CD14-positive monocyte (primary cell): Measurements from ENCODE around the gene BACE1-AS. TPM values are rescaled to one million over a fixed set of nuclear protein-coding genes. Genes with fewer than 3 reads are reported as not detected.

Experiments used
- DNase-seq, 3 donors: peaks; one replicate each; pipeline ENCODE4 v3.0.0-alpha.2; 2011 to 2022
- H2AFZ ChIP-seq: 2 replicates; pipeline ENCODE4 v1.6.0; 2012; ENCODE audit warnings: mild to moderate bottlenecking, low read depth, low read length, inconsistent platforms; ENCODE audit not compliant: insufficient read depth, poor library complexity, severe bottlenecking
- H3K27ac ChIP-seq, 2 donors: 1 replicate in 1 of 2; 2 replicates in 1 of 2; pipeline ENCODE4 v1.5.1; 2012 to 2013; ENCODE audit warnings: low read length in 2 of 2, control low read depth in 1 of 2, inconsistent platforms in 1 of 2, low read depth in 1 of 2, mild to moderate bottlenecking in 1 of 2
- H3K27me3 ChIP-seq, 2 donors: one replicate each; pipeline versions ENCODE4 v1.6.0 to v1.6.1; 2011 to 2013; ENCODE audit warnings: low read length in 2 of 2; ENCODE audit not compliant: control insufficient read depth in 2 of 2, insufficient read depth in 2 of 2
- H3K36me3 ChIP-seq, 2 donors: replicated peaks in 1 of 2; 1 replicate in 1 of 2; 2 replicates in 1 of 2; pipeline versions ENCODE4 v1.5.1 to v1.6.1; 2012 to 2013; ENCODE audit warnings: low read length in 2 of 2, control low read depth in 1 of 2, inconsistent platforms in 1 of 2, mild to moderate bottlenecking in 1 of 2; ENCODE audit not compliant: insufficient read depth in 2 of 2, control insufficient read depth in 1 of 2
- H3K4me1 ChIP-seq, 2 donors: 1 replicate in 1 of 2; 2 replicates in 1 of 2; pipeline versions ENCODE4 v1.5.1 to v1.6.1; 2012 to 2013; ENCODE audit warnings: low read length in 2 of 2, control low read depth in 1 of 2, inconsistent platforms in 1 of 2, mild to moderate bottlenecking in 1 of 2, moderate library complexity in 1 of 2; ENCODE audit not compliant: insufficient read depth in 2 of 2, control insufficient read depth in 1 of 2
- H3K4me2 ChIP-seq: replicated peaks from 2 replicates; pipeline ENCODE3; 2012; ENCODE audit warnings: low read length, moderate library complexity, mild to moderate bottlenecking; ENCODE audit not compliant: poor library complexity, severe bottlenecking; ENCODE audit errors: extremely low read depth
- H3K4me3 ChIP-seq, 3 experiments: fragments of 200-600 bp in 1 of 3; sonication (generic) in 1 of 3; replicated peaks in 1 of 3; 1 replicate in 2 of 3; 2 replicates in 1 of 3; pipeline ENCODE4 v1.5.1; 2011 to 2013; ENCODE audit warnings: low read length in 3 of 3, mild to moderate bottlenecking in 3 of 3, control low read depth in 2 of 3, low read depth in 2 of 3, inconsistent platforms in 1 of 3, moderate library complexity in 1 of 3
- H3K79me2 ChIP-seq: 2 replicates; pipeline ENCODE4 v1.6.0; 2012; ENCODE audit warnings: mild to moderate bottlenecking, control low read depth, inconsistent platforms, low read length, moderate library complexity; ENCODE audit not compliant: insufficient read depth
- H3K9ac ChIP-seq: 2 replicates; pipeline ENCODE4 v1.6.0; 2017; ENCODE audit warnings: low read length, mild to moderate bottlenecking; ENCODE audit not compliant: insufficient read depth, poor library complexity, severe bottlenecking
- H3K9me3 ChIP-seq, 2 donors: replicated peaks in 1 of 2; 1 replicate in 1 of 2; 2 replicates in 1 of 2; pipeline versions ENCODE4 v1.5.1 to v1.6.1; 2012 to 2013; ENCODE audit warnings: low read length in 2 of 2, control low read depth in 1 of 2; ENCODE audit not compliant: control insufficient read depth in 1 of 2, insufficient read depth in 1 of 2
- H4K20me1 ChIP-seq: 2 replicates; pipeline ENCODE4 v1.6.0; 2012; ENCODE audit warnings: mild to moderate bottlenecking, low read length, control low read depth, moderate library complexity; ENCODE audit not compliant: insufficient read depth
- H3K27ac Mint-ChIP-seq, 7 donors: one replicate each; pipeline ENCODE4 v1.8.0; 2020; ENCODE audit warnings: mild to moderate bottlenecking in 7 of 7, mixed read lengths in 7 of 7, moderate library complexity in 6 of 7, inconsistent platforms in 2 of 7
- H3K27me3 Mint-ChIP-seq, 3 donors: one replicate each; pipeline ENCODE4 v1.8.0; 2021 to 2022; ENCODE audit warnings: low read depth in 3 of 3, mild to moderate bottlenecking in 3 of 3, mixed read lengths in 3 of 3, moderate library complexity in 3 of 3, inconsistent platforms in 1 of 3
- H3K36me3 Mint-ChIP-seq, 2 donors: one replicate each; pipeline ENCODE4 v1.8.0; 2020; ENCODE audit warnings: mixed read lengths in 2 of 2, inconsistent platforms in 1 of 2, mild to moderate bottlenecking in 1 of 2
- H3K4me1 Mint-ChIP-seq: one replicate; pipeline ENCODE4 v1.8.0; 2020; ENCODE audit warnings: mild to moderate bottlenecking, mixed read lengths
- H3K4me3 Mint-ChIP-seq, 2 donors: one replicate each; pipeline ENCODE4 v1.8.0; 2020; ENCODE audit warnings: mild to moderate bottlenecking in 2 of 2, mixed read lengths in 2 of 2, moderate library complexity in 1 of 2
- H3K9me3 Mint-ChIP-seq, 7 donors: one replicate each; pipeline ENCODE4 v1.8.0; 2020 to 2022; ENCODE audit warnings: mixed read lengths in 7 of 7, mild to moderate bottlenecking in 6 of 7, moderate library complexity in 6 of 7, inconsistent platforms in 2 of 7
- CTCF ChIP-seq: fragments of 200-600 bp; IDR thresholded peaks from one replicate; pipeline ENCODE4 v1.8.0; 2022; ENCODE audit warnings: antibody characterized with exemption, mild to moderate bottlenecking
- WGBS: methylation state at CpG from one replicate; pipeline ENCODE4 v1.1.5; 2013; ENCODE audit warnings: missing lambda C conversion rate; ENCODE audit not compliant: insufficient coverage; 5-methylcytosine and 5-hydroxymethylcytosine counted together
- intact Hi-C, 2 donors: fragments of 100-400 bp; cut with micrococcal nuclease; formaldehyde crosslinking; loops; one replicate each; pipeline versions ENCODE4 v1.15.0 to v1.15.1; 2023
- polyA plus RNA-seq, 3 donors: library from polyadenylated mRNA; depleted of rRNA in 1 of 3; unstranded in 2 of 3; stranded (reverse) in 1 of 3; fragments of 300-500 nt in 2 of 3; fragments of >200 nt in 1 of 3; fragmentation: Illumina TruSeq in 2 of 3; gene quantifications; 1 replicate in 2 of 3; 2 replicates in 1 of 3; pipeline ENCODE4 v1.2.3, GENCODE V29; 2012 to 2021

Gene BACE1-AS
- polyA plus RNA-seq, 3 donors: 2.7 TPM; not detected in 2

- Histone ChIP-seq H3K9me3 (no peaks in the 10 kb centered on the region), H2AFZ (no peak overlapping the region), H3K36me3 (peaks cover 39 to 86% of the 10 kb centered on the region in 2 donors), H3K4me3 (no peak overlapping the region), H3K9ac (no peak overlapping the region), H3K27me3 (no peaks in the 10 kb centered on the region), H3K27ac (no peak overlapping the region), H3K4me1 (no peaks in the 10 kb centered on the region), H4K20me1 (no peaks in the 10 kb centered on the region), H3K4me2 (no peak overlapping the region), H3K79me2 (no peaks in the 10 kb centered on the region)
- Mint-ChIP-seq H3K27ac (no peak overlapping the region), H3K9me3 (no peaks in the 10 kb centered on the region), H3K4me1 (peaks cover 8% of the 10 kb centered on the region), H3K36me3 (peaks cover 82 to 85% of the 10 kb centered on the region in 2 donors), H3K4me3 (no peak overlapping the region), H3K27me3 (peaks cover 0 to 3% (median 0%) of the 10 kb centered on the region in 3 donors)
- DNase-seq: no peak
- WGBS: no CpG with 5 or more reads among the region's 3 CpGs
- TF ChIP-seq CTCF: no peak
- intact Hi-C loops: no loop called here
Measured at GRCh38 chr11:117287668-117288067, 3.5 kb upstream of the BACE1-AS start.

GRCh38 chr11:117289795-117290194, 1.4 kb upstream of the BACE1-AS start:
- H3K4me3 ChIP-seq: no peak overlapping the region
- no peaks in the 10 kb centered on the region for H3K79me2 ChIP-seq
- H3K4me2 ChIP-seq: no peak overlapping the region
- no peak overlapping the region for H3K27ac ChIP-seq
- no peaks in the 10 kb centered on the region for H3K9me3 ChIP-seq
- Mint-ChIP-seq H3K27me3 (peaks cover 0 to 4% (median 2%) of the 10 kb centered on the region in 3 donors), H3K36me3 (peaks cover 72 to 80% of the 10 kb centered on the region in 2 donors), H3K4me1 (peaks cover 8% of the 10 kb centered on the region), H3K4me3 (no peak overlapping the region), H3K9me3 (no peaks in the 10 kb centered on the region), H3K27ac (peak overlapping the region in 3 of 7 donors; percentile 12 to 45 (median 33))
- intact Hi-C loops: no loop called here
- no peak for DNase-seq
- H2AFZ ChIP-seq: no peak overlapping the region
- no peak for TF ChIP-seq CTCF
- H4K20me1 ChIP-seq: no peaks in the 10 kb centered on the region
- H3K36me3 ChIP-seq: peaks cover 43 to 78% of the 10 kb centered on the region in 2 donors
- no peaks in the 10 kb centered on the region for H3K4me1 ChIP-seq
- no peaks in the 10 kb centered on the region for H3K27me3 ChIP-seq
- no peak overlapping the region for H3K9ac ChIP-seq
- no CpG with 5 or more reads among the region's 1 CpG for whole genome bisulfite sequencing
